Measurements from ENCODE around the gene EPN1. TPM values are rescaled to one million over a fixed set of nuclear protein-coding genes. Genes with fewer than 3 reads are reported as not detected.

The EPN1 gene
- 115 and 118 TPM in 2 replicates for total RNA-seq
- long read RNA-seq, partial matches to known transcripts, result 0 of 1 reads
- long read RNA-seq, other reads (novel, unspliced or antisense), result 1 of 1 reads

GRCh38 chr19:55674841-55675660 is at the start of gene EPN1:
TSS of gene EPN1 (plus strand) at chr19:55675226. CDS start at chr19:55678628, 3,402 bp downstream.
- H3K4me3 Mint-ChIP-seq (ENCODE audit: low read depth), result peak within 1 kb of the TSS; percentile 95
- H3K27me3 Mint-ChIP-seq, result no peaks in the 10 kb centered on the region
- TF ChIP-seq CTCF (IDR thresholded peaks at IDR 0.05; ENCODE audit: unreplicated experiment), result no peak
- peaks cover 27% of the 10 kb centered on the region for H3K4me1 Mint-ChIP-seq (ENCODE audit: low read depth)
- no peaks in the 10 kb centered on the region for H3K9me3 Mint-ChIP-seq (ENCODE audit: low read depth)
- peak; percentile 93 for DNase-seq (ENCODE audit: low spot score, unreplicated experiment)
- H3K36me3 Mint-ChIP-seq (ENCODE audit: insufficient read depth), result peaks cover 16% of the 10 kb centered on the region
- peak within 1 kb of the TSS; percentile 94 for H3K27ac Mint-ChIP-seq

GRCh38 chr19:55626350-55626749 is 48.7 kb upstream of the EPN1 start:
- H3K4me1 Mint-ChIP-seq (ENCODE audit: low read depth), result peaks cover 9% of the 10 kb centered on the region
- TF ChIP-seq CTCF (IDR thresholded peaks at IDR 0.05; ENCODE audit: unreplicated experiment), result no peak
- peaks cover 2% of the 10 kb centered on the region for H3K36me3 Mint-ChIP-seq (ENCODE audit: insufficient read depth)
- H3K27me3 Mint-ChIP-seq, result no peaks in the 10 kb centered on the region
- DNase-seq (ENCODE audit: low spot score, unreplicated experiment), result no peak
- H3K9me3 Mint-ChIP-seq (ENCODE audit: low read depth), result no peaks in the 10 kb centered on the region
- H3K27ac Mint-ChIP-seq, result no peak overlapping the region
- H3K4me3 Mint-ChIP-seq (ENCODE audit: low read depth), result no peak overlapping the region

- no peaks in the 10 kb centered on the region for H3K9me3 Mint-ChIP-seq (ENCODE audit: low read depth)
- no peak overlapping the region for H3K4me3 Mint-ChIP-seq (ENCODE audit: low read depth)
- H3K4me1 Mint-ChIP-seq (ENCODE audit: low read depth), result peaks cover 20% of the 10 kb centered on the region
- DNase-seq (ENCODE audit: low spot score, unreplicated experiment), result peak; percentile 76
- peak overlapping the region; percentile 11 for H3K27ac Mint-ChIP-seq
- H3K27me3 Mint-ChIP-seq, result no peaks in the 10 kb centered on the region
- TF ChIP-seq CTCF (IDR thresholded peaks at IDR 0.05; ENCODE audit: unreplicated experiment), result peak; percentile 83
- H3K36me3 Mint-ChIP-seq (ENCODE audit: insufficient read depth), result no peaks in the 10 kb centered on the region
These were observed 42.6 kb upstream of the EPN1 start for GRCh38 chr19:55632463-55632834.

- no peak overlapping the region for H3K27ac Mint-ChIP-seq
- no peaks in the 10 kb centered on the region for H3K9me3 Mint-ChIP-seq (ENCODE audit: low read depth)
- peaks cover 2% of the 10 kb centered on the region for H3K36me3 Mint-ChIP-seq (ENCODE audit: insufficient read depth)
- DNase-seq (ENCODE audit: low spot score, unreplicated experiment), result no peak
- no peak for TF ChIP-seq CTCF (IDR thresholded peaks at IDR 0.05; ENCODE audit: unreplicated experiment)
- no peaks in the 10 kb centered on the region for H3K27me3 Mint-ChIP-seq
- peak overlapping the region; percentile 99 for H3K4me3 Mint-ChIP-seq (ENCODE audit: low read depth)
- peaks cover 21% of the 10 kb centered on the region for H3K4me1 Mint-ChIP-seq (ENCODE audit: low read depth)
These were observed 41.2 kb upstream of the EPN1 start for GRCh38 chr19:55633861-55634260.

GRCh38 chr19:55635334-55635717 is 39.7 kb upstream of the EPN1 start:
- no peak for DNase-seq (ENCODE audit: low spot score, unreplicated experiment)
- H3K4me1 Mint-ChIP-seq (ENCODE audit: low read depth), result peaks cover 22% of the 10 kb centered on the region
- H3K4me3 Mint-ChIP-seq (ENCODE audit: low read depth), result peak overlapping the region; percentile 99
- H3K27ac Mint-ChIP-seq, result peak overlapping the region; percentile 99
- TF ChIP-seq CTCF (IDR thresholded peaks at IDR 0.05; ENCODE audit: unreplicated experiment), result no peak
- H3K36me3 Mint-ChIP-seq (ENCODE audit: insufficient read depth), result peaks cover 4% of the 10 kb centered on the region
- no peaks in the 10 kb centered on the region for H3K9me3 Mint-ChIP-seq (ENCODE audit: low read depth)
- H3K27me3 Mint-ChIP-seq, result no peaks in the 10 kb centered on the region

Data from progenitor cell of endocrine pancreas (in vitro differentiated cells).